ENCODE data around the gene CFAP206.
A peak's percentile ranks its signal among the peaks of the same experiment; 100 is the strongest.

CFAP206 gene

GRCh38 chr6:87465051-87465450, 57.3 kb downstream of the CFAP206 start:
- Histone ChIP-seq H3K56ac (ENCODE audit: low read length) (no peak overlapping the region), H3K27ac (ENCODE audit: low read depth, low read length) (no peak overlapping the region), H3K4me2 (ENCODE audit: low read length) (no peak overlapping the region), H3K79me1 (ENCODE audit: low read length) (no peaks in the 10 kb centered on the region), H2BK120ac (ENCODE audit: low read depth, low read length) (no peak overlapping the region), H3K36me3 (ENCODE audit: control insufficient read depth, insufficient read depth, low read length) (no peaks in the 10 kb centered on the region), H3K23ac (ENCODE audit: low read length) (no peak overlapping the region), H3K4me3 (ENCODE audit: low read length) (no peak overlapping the region), H3K18ac (ENCODE audit: low read length) (no peak overlapping the region), H4K5ac (ENCODE audit: low read length) (no peak overlapping the region), H3K79me2 (ENCODE audit: control insufficient read depth, insufficient read depth, low read length) (no peaks in the 10 kb centered on the region), H2BK5ac (ENCODE audit: low read length) (no peak overlapping the region), H2AK5ac (ENCODE audit: low read length) (no peak overlapping the region), H2BK15ac (replicated peaks; ENCODE audit: low read depth) (no peak overlapping the region), H3K9ac (ENCODE audit: low read length) (no peak overlapping the region), H3K4me1 (ENCODE audit: control insufficient read depth, low read depth, low read length) (no peaks in the 10 kb centered on the region), H4K8ac (ENCODE audit: low read depth, low read length) (no peak overlapping the region), H3K4ac (ENCODE audit: low read depth, low read length) (no peak overlapping the region), H3K27me3 (ENCODE audit: insufficient read depth, low read length, poor library complexity) (no peaks in the 10 kb centered on the region)
- no CpG with 5 or more reads among the region's 2 CpGs for WGBS (ENCODE audit: extremely low coverage, insufficient coverage, low lambda C conversion rate)
- no peak for DNase-seq

- Histone ChIP-seq H3K18ac (ENCODE audit: low read length) (peak within 1 kb of the TSS; percentile 23), H3K36me3 (ENCODE audit: control insufficient read depth, insufficient read depth, low read length) (no peaks in the 10 kb centered on the region), H3K9ac (ENCODE audit: low read length) (peak within 1 kb of the TSS; percentile 93), H4K5ac (ENCODE audit: low read length) (no peak within 1 kb of the TSS), H3K79me2 (ENCODE audit: control insufficient read depth, insufficient read depth, low read length) (no peaks in the 10 kb centered on the region), H3K4ac (ENCODE audit: low read depth, low read length) (no peak within 1 kb of the TSS), H3K4me2 (ENCODE audit: low read length) (peak within 1 kb of the TSS; percentile 76), H2BK120ac (ENCODE audit: low read depth, low read length) (no peak within 1 kb of the TSS), H2BK5ac (ENCODE audit: low read length) (peak within 1 kb of the TSS; percentile 94), H3K4me3 (ENCODE audit: low read length) (peak within 1 kb of the TSS; percentile 94), H3K27me3 (ENCODE audit: insufficient read depth, low read length, poor library complexity) (no peaks in the 10 kb centered on the region), H2BK15ac (replicated peaks; ENCODE audit: low read depth) (no peak within 1 kb of the TSS), H4K8ac (ENCODE audit: low read depth, low read length) (no peak within 1 kb of the TSS), H2AK5ac (ENCODE audit: low read length) (no peak within 1 kb of the TSS), H3K56ac (ENCODE audit: low read length) (peak within 1 kb of the TSS; percentile 99), H3K23ac (ENCODE audit: low read length) (no peak within 1 kb of the TSS), H3K27ac (ENCODE audit: low read depth, low read length) (peak within 1 kb of the TSS; percentile 56), H3K4me1 (ENCODE audit: control insufficient read depth, low read depth, low read length) (no peaks in the 10 kb centered on the region), H3K79me1 (ENCODE audit: low read length) (no peaks in the 10 kb centered on the region)
- WGBS (ENCODE audit: extremely low coverage, insufficient coverage, low lambda C conversion rate), result no CpG with 5 or more reads among the region's 70 CpGs
- peak; percentile 89 for DNase-seq
These were observed 65.0 kb downstream of the CFAP206 start, which contains the start of gene SLC35A1 for GRCh38 chr6:87472525-87473418. TSS of gene SLC35A1 (plus strand) at chr6:87472974. CDS start at chr6:87473004, 30 bp downstream.

- no peak overlapping the region for H4K8ac ChIP-seq (ENCODE audit: low read depth, low read length)
- H3K23ac ChIP-seq (ENCODE audit: low read length), result no peak overlapping the region
These were observed 65.7 kb downstream of the CFAP206 start for GRCh38 chr6:87473419-87473903.

GRCh38 chr6:87481931-87482330, 74.2 kb downstream of the CFAP206 start:
- Histone ChIP-seq H3K4me3 (ENCODE audit: low read length) (no peak overlapping the region), H2BK15ac (replicated peaks; ENCODE audit: low read depth) (no peak overlapping the region), H2AK5ac (ENCODE audit: low read length) (no peak overlapping the region), H3K4me2 (ENCODE audit: low read length) (no peak overlapping the region), H3K36me3 (ENCODE audit: control insufficient read depth, insufficient read depth, low read length) (no peaks in the 10 kb centered on the region), H3K18ac (ENCODE audit: low read length) (no peak overlapping the region), H3K27me3 (ENCODE audit: insufficient read depth, low read length, poor library complexity) (no peaks in the 10 kb centered on the region), H3K79me1 (ENCODE audit: low read length) (no peaks in the 10 kb centered on the region), H3K9ac (ENCODE audit: low read length) (no peak overlapping the region), H2BK120ac (ENCODE audit: low read depth, low read length) (no peak overlapping the region), H4K5ac (ENCODE audit: low read length) (no peak overlapping the region), H3K23ac (ENCODE audit: low read length) (no peak overlapping the region), H3K27ac (ENCODE audit: low read depth, low read length) (no peak overlapping the region), H3K56ac (ENCODE audit: low read length) (no peak overlapping the region), H2BK5ac (ENCODE audit: low read length) (no peak overlapping the region), H4K8ac (ENCODE audit: low read depth, low read length) (no peak overlapping the region), H3K4ac (ENCODE audit: low read depth, low read length) (no peak overlapping the region), H3K4me1 (ENCODE audit: control insufficient read depth, low read depth, low read length) (no peaks in the 10 kb centered on the region), H3K79me2 (ENCODE audit: control insufficient read depth, insufficient read depth, low read length) (no peaks in the 10 kb centered on the region)
- no peak for DNase-seq
- WGBS (ENCODE audit: extremely low coverage, insufficient coverage, low lambda C conversion rate), result 100% methylated on average over 1 of the region's 3 CpGs

More at GRCh38 chr6:87473419-87473903, 65.7 kb downstream of the CFAP206 start:
- no peak for DNase-seq
- Histone ChIP-seq H3K36me3 (ENCODE audit: control insufficient read depth, insufficient read depth, low read length) (no peaks in the 10 kb centered on the region), H3K79me1 (ENCODE audit: low read length) (no peaks in the 10 kb centered on the region), H3K27me3 (ENCODE audit: insufficient read depth, low read length, poor library complexity) (no peaks in the 10 kb centered on the region), H2BK120ac (ENCODE audit: low read depth, low read length) (no peak overlapping the region), H3K4me3 (ENCODE audit: low read length) (peak overlapping the region; percentile 79), H2BK5ac (ENCODE audit: low read length) (no peak overlapping the region), H3K9ac (ENCODE audit: low read length) (peak overlapping the region; percentile 93), H2BK15ac (replicated peaks; ENCODE audit: low read depth) (no peak overlapping the region), H3K4me1 (ENCODE audit: control insufficient read depth, low read depth, low read length) (no peaks in the 10 kb centered on the region), H4K5ac (ENCODE audit: low read length) (no peak overlapping the region), H3K18ac (ENCODE audit: low read length) (no peak overlapping the region), H3K4me2 (ENCODE audit: low read length) (peak overlapping the region; percentile 76), H3K4ac (ENCODE audit: low read depth, low read length) (no peak overlapping the region), H3K79me2 (ENCODE audit: control insufficient read depth, insufficient read depth, low read length) (no peaks in the 10 kb centered on the region), H3K56ac (ENCODE audit: low read length) (peak overlapping the region; percentile 99), H2AK5ac (ENCODE audit: low read length) (no peak overlapping the region), H3K27ac (ENCODE audit: low read depth, low read length) (no peak overlapping the region)
- no CpG with 5 or more reads among the region's 15 CpGs for WGBS (ENCODE audit: extremely low coverage, insufficient coverage, low lambda C conversion rate)

- no peaks in the 10 kb centered on the region for H3K27me3 ChIP-seq (ENCODE audit: insufficient read depth, low read length, poor library complexity)
- no peak overlapping the region for H3K27ac ChIP-seq (ENCODE audit: low read depth, low read length)
- H3K23ac ChIP-seq (ENCODE audit: low read length), result no peak overlapping the region
- no peak overlapping the region for H3K4me3 ChIP-seq (ENCODE audit: low read length)
- H3K9ac ChIP-seq (ENCODE audit: low read length), result no peak overlapping the region
- H2BK120ac ChIP-seq (ENCODE audit: low read depth, low read length), result no peak overlapping the region
- H3K4ac ChIP-seq (ENCODE audit: low read depth, low read length), result no peak overlapping the region
- H4K8ac ChIP-seq (ENCODE audit: low read depth, low read length), result no peak overlapping the region
- H4K5ac ChIP-seq (ENCODE audit: low read length), result no peak overlapping the region
- H2BK15ac ChIP-seq (replicated peaks; ENCODE audit: low read depth), result no peak overlapping the region
- H3K79me1 ChIP-seq (ENCODE audit: low read length), result no peaks in the 10 kb centered on the region
- no peaks in the 10 kb centered on the region for H3K36me3 ChIP-seq (ENCODE audit: control insufficient read depth, insufficient read depth, low read length)
- no peaks in the 10 kb centered on the region for H3K79me2 ChIP-seq (ENCODE audit: control insufficient read depth, insufficient read depth, low read length)
- no peak overlapping the region for H3K18ac ChIP-seq (ENCODE audit: low read length)
- no peak overlapping the region for H2BK5ac ChIP-seq (ENCODE audit: low read length)
- H3K4me2 ChIP-seq (ENCODE audit: low read length), result no peak overlapping the region
- H2AK5ac ChIP-seq (ENCODE audit: low read length), result no peak overlapping the region
- H3K56ac ChIP-seq (ENCODE audit: low read length), result no peak overlapping the region
- WGBS (ENCODE audit: extremely low coverage, insufficient coverage, low lambda C conversion rate), result no CpG with 5 or more reads among the region's 4 CpGs
- DNase-seq, result no peak
- no peaks in the 10 kb centered on the region for H3K4me1 ChIP-seq (ENCODE audit: control insufficient read depth, low read depth, low read length)
These were observed 74.6 kb downstream of the CFAP206 start for GRCh38 chr6:87482366-87482765.

All from mesendoderm (in vitro differentiated cells).